ENCODE data around the gene ZNRF1.
A peak's percentile ranks its signal among the peaks of the same experiment; 100 is the strongest.

ZNRF1 gene

GRCh38 chr16:75100603-75100990, 101.8 kb downstream of the ZNRF1 start:
- FAIRE-seq: no peak

GRCh38 chr16:75101635-75102034, 102.8 kb downstream of the ZNRF1 start:
- no peak for FAIRE-seq

- FAIRE-seq: no peak
Measured at GRCh38 chr16:75102595-75102994, 103.8 kb downstream of the ZNRF1 start.

GRCh38 chr16:75103994-75104393, 105.2 kb downstream of the ZNRF1 start:
- FAIRE-seq: no peak

- FAIRE-seq: no peak
Measured at GRCh38 chr16:75104836-75105235, 106.0 kb downstream of the ZNRF1 start.

GRCh38 chr16:75105306-75106061, 106.7 kb downstream of the ZNRF1 start:
- FAIRE-seq: no peak

- FAIRE-seq: no peak
Measured at GRCh38 chr16:75106351-75107274, 107.8 kb downstream of the ZNRF1 start.

- no peak for FAIRE-seq
Measured at GRCh38 chr16:75107505-75107904, 108.7 kb downstream of the ZNRF1 start.

GRCh38 chr16:75108792-75109731, 110.2 kb downstream of the ZNRF1 start:
- no peak for FAIRE-seq

GRCh38 chr16:75109732-75110243, 111.0 kb downstream of the ZNRF1 start:
- FAIRE-seq: no peak

- peak; percentile 60 for FAIRE-seq
Measured at GRCh38 chr16:75110637-75111513, 112.1 kb downstream of the ZNRF1 start.

- FAIRE-seq: no peak
Measured at GRCh38 chr16:75111514-75111940, 112.7 kb downstream of the ZNRF1 start.

- FAIRE-seq: no peak
Measured at GRCh38 chr16:75111961-75112733, 113.3 kb downstream of the ZNRF1 start.

GRCh38 chr16:75112734-75113491, 114.1 kb downstream of the ZNRF1 start:
- FAIRE-seq: no peak

GRCh38 chr16:75113541-75114121, 114.8 kb downstream of the ZNRF1 start:
- FAIRE-seq: no peak

GRCh38 chr16:75114179-75114945, 115.5 kb downstream of the ZNRF1 start:
- FAIRE-seq: no peak

GRCh38 chr16:75114946-75115825, 116.4 kb downstream of the ZNRF1 start:
- FAIRE-seq: no peak

Measured in islet of Langerhans (tissue), 1 donor.